Ovary (tissue), 3 donors: ENCODE results near the gene ELOVL2.
"Not testable (repeated sequence)": the region's sequence is repeated elsewhere in the genome, so short reads cannot be mapped to it uniquely, and the experiment has no call there.

ENCODE experiments used
- CTCF ChIP-seq, 3 donors: fragments of 450-650 bp in 2 of 3; fragments of 200-600 bp in 1 of 3; IDR thresholded peaks; one replicate each; pipeline versions ENCODE4 v1.5.1 to v1.8.0; 2016 to 2022; ENCODE audit warnings: antibody characterized with exemption in 3 of 3, mild to moderate bottlenecking in 1 of 3
- EP300 ChIP-seq: sonication (generic); formaldehyde crosslinking; IDR thresholded peaks from one replicate; pipeline ENCODE4 v1.6.1; 2017; ENCODE audit warnings: antibody characterized with exemption
- donor health status: DM: no; HTN: no; CAD: no.

- not testable (repeated sequence) for TF ChIP-seq CTCF (IDR thresholded peaks at IDR 0.05); EP300
Observed at GRCh38 chr6:11087141-11087812, 43.2 kb upstream of the ELOVL2 start.
